Endothelial cell of umbilical vein (primary cell): ENCODE results near the gene VPS16. TPM values are rescaled to one million over a fixed set of nuclear protein-coding genes. Genes with fewer than 3 reads are reported as not detected.

Experiments used
- BruUV-seq: library from RNA; stranded (reverse); fragments of 400-500 nt; replicated peaks from 2 replicates; lab custom pipeline; 2021; lab: Mats Ljungman, UMichigan
- CTCF ChIA-PET: fragments of 300-600, 350-600 bp; sonication (Branson Sonifier 250); formaldehyde crosslinking; loops from one replicate; lab custom pipeline; 2021; ENCODE audit warnings: antibody characterized with exemption, inconsistent platforms; lab: Charles Lee
- POLR2A ChIA-PET: fragments of 300-600, 350-600 bp; sonication (Branson Sonifier 250); formaldehyde crosslinking; loops from one replicate; lab custom pipeline; 2021; ENCODE audit warnings: antibody characterized with exemption, inconsistent platforms; lab: Charles Lee
- DNase-seq: peaks from one replicate; pipeline ENCODE4 v3.0.0-alpha.2; 2011; ENCODE audit warnings: low read depth, low spot score
- FAIRE-seq: peaks from 2 replicates; lab custom pipeline; 2011; peaks lifted over from hg19 to GRCh38; lab: Jason Lieb, UNC
- H2AFZ ChIP-seq: 2 replicates; pipeline ENCODE4 v1.6.0; 2012; ENCODE audit warnings: low read depth, low read length, control low read depth, inconsistent platforms
- H3K27ac ChIP-seq: 2 replicates; pipeline ENCODE4 v1.5.1; 2011; ENCODE audit warnings: low read depth, mild to moderate bottlenecking, control low read depth, low read length, moderate library complexity; ENCODE audit not compliant: insufficient read depth
- H3K27me3 ChIP-seq, 2 experiments: 2 replicates each; pipeline versions ENCODE4 v1.6.0 to v1.6.1; 2011; ENCODE audit warnings: low read length in 2 of 2, mixed read lengths in 1 of 2; ENCODE audit not compliant: control insufficient read depth in 2 of 2, insufficient read depth in 2 of 2
- H3K36me3 ChIP-seq, 2 experiments: 2 replicates in 1 of 2; 3 replicates in 1 of 2; pipeline ENCODE4 v1.5.1; 2011; ENCODE audit warnings: low read length in 2 of 2, mild to moderate bottlenecking in 1 of 2, moderate library complexity in 1 of 2; ENCODE audit not compliant: control insufficient read depth in 2 of 2, insufficient read depth in 2 of 2; ENCODE audit errors: extremely low read depth in 1 of 2
- H3K4me1 ChIP-seq: 3 replicates; pipeline ENCODE4 v1.5.1; 2011; ENCODE audit warnings: mild to moderate bottlenecking, low read length; ENCODE audit not compliant: control insufficient read depth, insufficient read depth; ENCODE audit errors: extremely low read depth
- H3K4me2 ChIP-seq: 2 replicates; pipeline ENCODE4 v1.6.1; 2011; ENCODE audit warnings: low read length, control low read depth, mixed read lengths; ENCODE audit not compliant: insufficient read depth
- H3K4me3 ChIP-seq, 3 experiments: fragments of 200-600 bp in 1 of 3; sonication (generic), shearing (Covaris generic) in 1 of 3; replicated peaks in 1 of 3; 2 replicates each; pipeline ENCODE4 v1.5.1; 2011 to 2016; ENCODE audit warnings: control low read depth in 3 of 3, low read length in 3 of 3, mild to moderate bottlenecking in 2 of 3, inconsistent platforms in 1 of 3, low read depth in 1 of 3, moderate library complexity in 1 of 3; ENCODE audit not compliant: insufficient read depth in 1 of 3
- H3K79me2 ChIP-seq: 2 replicates; pipeline ENCODE4 v1.6.0; 2012; ENCODE audit warnings: low read length, inconsistent platforms; ENCODE audit not compliant: control insufficient read depth, insufficient read depth
- H3K9ac ChIP-seq: replicated peaks from 2 replicates; pipeline ENCODE3; 2011; ENCODE audit warnings: low read length, control low read depth; ENCODE audit not compliant: insufficient read depth; ENCODE audit errors: extremely low read depth
- H3K9me1 ChIP-seq: replicated peaks from 3 replicates; pipeline ENCODE4 v1.6.0; 2011; ENCODE audit warnings: mild to moderate bottlenecking, low read length; ENCODE audit not compliant: control insufficient read depth, insufficient read depth; ENCODE audit errors: extremely low read depth
- H3K9me3 ChIP-seq: replicated peaks from 2 replicates; pipeline ENCODE4 v1.5.1; 2012; ENCODE audit warnings: low read length, inconsistent platforms; ENCODE audit not compliant: control insufficient read depth, insufficient read depth
- H4K20me1 ChIP-seq: replicated peaks from 2 replicates; pipeline ENCODE3; 2011; ENCODE audit warnings: mild to moderate bottlenecking, low read length; ENCODE audit not compliant: control insufficient read depth, insufficient read depth; ENCODE audit errors: extremely low read depth
- EZH2 ChIP-seq: IDR thresholded peaks from 2 replicates; pipeline ENCODE4 v1.6.1; 2012; ENCODE audit warnings: borderline replicate concordance, low read depth, mild to moderate bottlenecking, moderate library complexity, low read length, inconsistent platforms; ENCODE audit not compliant: severe bottlenecking
- FOS ChIP-seq: IDR thresholded peaks from 2 replicates; pipeline ENCODE4 v1.6.1; 2011; ENCODE audit warnings: mild to moderate bottlenecking, low read length, moderate library complexity, borderline replicate concordance; ENCODE audit not compliant: insufficient read depth
- POLR2A ChIP-seq: IDR thresholded peaks from 2 replicates; pipeline ENCODE4 v1.6.1; 2012; ENCODE audit warnings: low read depth, mild to moderate bottlenecking, control low read depth, low read length
- dilution Hi-C: fragments of 300-500 bp; cut with MboI; formaldehyde crosslinking; loops from one replicate; pipeline ENCODE4 v1.15.0; 2019; ENCODE audit warnings: low sequenced_read_pairs; ENCODE audit not compliant: extremely low pct_ligation_motif_present
- intact Hi-C: fragments of 100-400 bp; cut with micrococcal nuclease; formaldehyde crosslinking; loops from one replicate; pipeline ENCODE4 v1.10.0; 2022
- polyA plus RNA-seq, 4 experiments: library from polyadenylated mRNA; depleted of rRNA in 3 of 4; stranded (reverse) in 3 of 4; unstranded in 1 of 4; fragments of >200 nt; gene quantifications; 2 replicates each; pipeline versions ENCODE4 v1.2.1 to v1.2.3, GENCODE V29; 2011 to 2012; ENCODE audit warnings: missing spikeins in 1 of 4
- total RNA-seq: library from RNA; stranded (reverse); gene quantifications from 2 replicates; pipeline ENCODE4 v1.2.3, GENCODE V29; 2021

The VPS16 gene
- total and polyA plus RNA-seq, 2 donors (not counting 3 experiments of a cell fraction or from before 2014, with no cell fraction given): 37.6 to 42.3 TPM

DNA sequence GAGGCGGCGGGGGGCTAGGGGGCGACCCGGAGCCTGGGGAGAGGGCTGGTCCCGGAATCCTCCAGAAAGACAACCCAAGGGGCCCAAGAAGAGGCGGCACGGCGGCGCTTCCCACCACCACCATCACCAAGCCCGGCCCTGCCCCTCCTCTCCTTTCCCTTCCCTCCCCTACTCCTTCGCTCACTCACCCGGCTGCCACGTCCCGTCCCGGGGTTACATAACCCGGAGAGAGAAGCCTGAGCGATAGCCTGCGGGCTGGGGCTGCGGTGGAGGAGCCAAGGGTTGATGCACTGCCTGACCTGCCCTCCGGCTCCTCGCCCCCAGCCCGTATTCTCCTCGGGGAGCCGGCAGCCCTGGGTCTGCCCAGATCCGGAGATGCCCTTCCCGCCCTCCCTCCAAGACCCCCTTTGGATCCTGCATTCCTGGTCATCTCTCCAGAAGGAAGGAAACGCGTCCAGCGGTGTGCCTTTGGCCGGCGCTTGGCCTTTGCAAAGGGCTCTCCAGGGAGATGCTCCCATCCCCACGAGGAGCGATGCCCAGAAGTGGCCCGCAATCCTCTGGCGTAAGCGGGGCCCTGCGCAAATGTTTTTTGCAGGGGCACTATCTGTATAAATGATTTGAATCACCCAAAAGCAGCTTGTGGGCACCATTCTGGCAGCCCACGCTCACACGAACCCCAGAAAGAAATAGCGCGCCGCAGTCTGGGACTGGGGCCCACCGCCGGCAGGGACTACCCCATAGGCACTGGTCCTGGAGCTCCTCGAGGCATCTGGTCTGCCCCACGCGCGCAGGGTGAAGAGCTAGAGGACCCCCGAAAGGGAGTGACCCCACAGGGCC, 35.5 kb upstream of the VPS16 start:
- Histone ChIP-seq H3K4me3 (no peak overlapping the region), H3K27me3 (peaks cover 55 to 78% of the 10 kb centered on the region in 2 experiments), H3K4me1 (peaks cover 6% of the 10 kb centered on the region), H3K36me3 (no peaks in the 10 kb centered on the region), H3K9ac (no peak overlapping the region), H3K4me2 (no peak overlapping the region), H3K9me3 (no peaks in the 10 kb centered on the region), H2AFZ (no peak overlapping the region), H3K27ac (no peak overlapping the region), H3K9me1 (no peaks in the 10 kb centered on the region), H3K79me2 (no peaks in the 10 kb centered on the region), H4K20me1 (no peaks in the 10 kb centered on the region)
- TF ChIP-seq FOS (no peak), EZH2 (peak; percentile 83)
- BruUV-seq: no TSS peak
- no peak for DNase-seq
- ChIA-PET CTCF (no interaction called here), POLR2A (no interaction called here)
- FAIRE-seq: no peak
- dilution Hi-C loops (no loop called here), intact Hi-C loops (no loop called here)

DNA sequence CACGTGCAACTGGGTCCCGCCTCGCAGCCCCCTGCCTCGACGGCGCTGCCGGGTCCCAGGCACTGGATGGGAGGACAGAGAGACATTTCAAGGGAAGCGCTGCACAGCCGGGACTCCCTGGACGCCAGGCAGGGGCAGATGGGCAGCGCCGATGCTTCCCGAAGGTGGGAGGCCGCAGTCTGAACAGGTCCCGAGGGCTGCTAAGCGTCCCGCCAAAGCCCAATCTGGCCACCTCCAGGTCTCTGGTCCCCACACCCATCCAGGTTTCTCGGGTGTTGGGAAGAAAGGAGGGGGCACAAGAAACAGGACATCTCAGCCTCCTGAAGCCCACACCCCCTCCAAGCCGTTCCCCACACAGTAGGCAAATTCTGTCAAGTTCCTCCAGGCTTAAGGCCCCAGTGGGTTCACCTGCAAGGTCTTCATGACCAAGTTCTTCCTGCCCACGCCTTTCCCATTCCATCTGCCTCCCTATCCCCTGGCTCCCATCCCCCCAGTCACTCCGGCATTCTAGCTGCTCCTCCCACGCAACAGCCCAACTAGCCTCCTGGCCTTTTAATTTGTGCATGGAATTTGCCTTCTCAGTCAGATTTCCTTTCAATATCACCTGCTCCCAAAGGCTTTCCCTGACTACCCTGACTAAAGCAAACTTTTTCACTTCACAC, 34.7 kb upstream of the VPS16 start:
- DNase-seq: no peak
- CTCF ChIA-PET: no interaction called here
- H3K36me3 ChIP-seq: no peaks in the 10 kb centered on the region
- H2AFZ ChIP-seq: no peak overlapping the region
- dilution Hi-C loops (no loop called here), intact Hi-C loops (no loop called here)
- TF ChIP-seq POLR2A (no peak), EZH2 (peak; percentile 82)
- no peak overlapping the region for H3K4me3 ChIP-seq
- BruUV-seq: no TSS peak
- peaks cover 50 to 72% of the 10 kb centered on the region in 2 experiments for H3K27me3 ChIP-seq
- no peak overlapping the region for H3K9ac ChIP-seq
- no peaks in the 10 kb centered on the region for H4K20me1 ChIP-seq
- POLR2A ChIA-PET: no interaction called here
- peaks cover 5% of the 10 kb centered on the region for H3K4me1 ChIP-seq
- no peak overlapping the region for H3K27ac ChIP-seq
- no peak for FAIRE-seq
- H3K9me1 ChIP-seq: no peaks in the 10 kb centered on the region
- H3K79me2 ChIP-seq: no peaks in the 10 kb centered on the region
- H3K9me3 ChIP-seq: no peaks in the 10 kb centered on the region
- H3K4me2 ChIP-seq: no peak overlapping the region
